GM21423 (cell line): ENCODE measurements around the gene FGF19.

Experiments used
- ATAC-seq: cut with Tn5 transposase; IDR thresholded peaks from one replicate; pipeline ENCODE4 v1.9.1; 2021; ENCODE audit warnings: mild to moderate bottlenecking, moderate library complexity; ENCODE audit not compliant: unreplicated experiment

The FGF19 gene

DNA sequence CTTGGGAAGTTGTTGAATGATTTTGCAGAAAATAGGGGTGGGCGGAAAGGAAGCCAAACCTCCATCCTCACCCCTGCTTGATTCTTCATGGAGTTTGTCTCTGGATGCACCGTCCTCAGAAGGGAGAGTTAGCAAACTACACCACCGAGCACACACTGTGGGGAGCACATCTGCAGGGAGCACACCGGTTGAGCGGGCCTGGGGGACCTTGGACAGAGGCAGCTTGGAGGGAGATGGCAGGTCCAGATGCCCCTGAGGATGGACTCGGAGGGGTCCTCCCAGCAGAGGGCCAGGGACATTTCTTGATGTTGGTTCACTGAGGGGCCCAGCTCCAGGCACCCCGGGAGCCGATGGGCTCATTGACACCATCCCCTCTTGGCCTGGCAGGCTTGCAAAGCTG is 15.1 kb upstream of the FGF19 start:
- no peak for ATAC-seq

- ATAC-seq = no peak
Observed at GRCh38 chr11:69718147-69718546, 14.3 kb upstream of the FGF19 start.

GRCh38 chr11:69716891-69717747 is 13.3 kb upstream of the FGF19 start:
- ATAC-seq = no peak

- no peak for ATAC-seq
Observed at GRCh38 chr11:69716099-69716498, 12.3 kb upstream of the FGF19 start.

DNA sequence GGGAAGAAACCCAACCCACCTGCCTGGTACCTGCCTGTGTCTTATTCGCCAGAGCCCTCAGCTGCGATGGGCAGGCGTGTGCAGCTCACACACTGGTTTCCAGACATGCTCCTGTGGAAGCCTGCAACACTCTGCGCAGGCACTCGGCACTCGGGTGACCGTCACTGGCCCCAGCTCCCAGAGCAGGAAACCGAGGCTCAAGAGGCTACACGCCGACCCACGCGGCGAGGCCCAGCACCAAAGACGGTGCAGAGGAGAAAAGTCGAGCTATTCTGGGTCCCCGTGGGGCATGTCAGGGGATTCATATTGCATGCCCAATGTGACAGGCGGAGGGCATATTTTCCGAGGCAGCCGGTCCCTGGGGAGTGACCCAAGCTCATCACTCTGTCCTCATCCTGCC is 11.6 kb upstream of the FGF19 start:
- no peak for ATAC-seq

DNA sequence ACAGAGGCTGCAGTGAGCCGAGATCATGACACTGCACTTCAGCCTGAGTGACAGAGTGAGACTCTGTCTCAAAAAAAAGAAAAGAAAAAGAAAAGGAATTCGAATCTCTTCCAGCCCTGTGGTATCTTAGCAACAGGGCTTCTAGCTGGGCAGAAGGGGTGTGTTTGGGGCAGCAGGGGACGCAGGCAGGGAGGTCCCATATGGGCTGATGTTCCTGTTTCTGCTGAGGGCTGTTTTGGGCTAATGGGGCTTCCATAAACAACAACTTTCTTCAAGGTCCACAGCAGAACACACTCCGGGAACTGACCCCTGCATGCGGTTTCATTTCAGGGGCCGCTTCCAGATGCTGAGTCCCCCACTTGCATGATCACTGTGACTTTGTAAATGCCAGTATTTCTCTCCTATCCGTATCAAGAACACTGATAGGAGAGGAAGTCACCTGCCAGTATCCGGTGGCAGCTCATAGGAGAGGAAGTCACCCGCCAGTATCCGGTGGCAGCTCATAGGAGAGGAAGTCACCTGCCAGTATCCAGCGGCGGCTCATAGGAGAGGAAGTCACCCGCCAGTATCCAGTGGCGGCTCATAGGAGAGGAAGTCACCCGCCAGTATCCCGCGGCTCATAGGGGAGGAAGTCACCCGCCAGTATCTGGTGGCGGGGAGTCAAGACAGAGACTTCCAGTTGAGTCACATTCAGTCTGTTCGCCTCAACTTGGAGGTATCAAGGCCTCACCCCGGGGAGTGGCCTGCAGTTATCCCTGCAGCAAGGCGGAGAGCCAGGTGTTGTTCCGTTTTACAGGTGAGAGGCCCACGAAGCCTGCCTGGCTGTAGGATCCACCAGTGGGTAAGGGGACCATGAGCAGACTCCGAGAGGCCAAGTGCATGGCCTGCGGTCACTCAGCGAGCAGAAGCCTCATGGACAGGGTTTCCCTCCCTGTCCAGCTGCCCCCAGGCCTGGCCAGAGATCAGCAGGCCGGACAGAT is 8.3 kb upstream of the FGF19 start:
- no peak for ATAC-seq

GRCh38 chr11:69708736-69709401 is 5.0 kb upstream of the FGF19 start:
- no peak for ATAC-seq

- no peak for ATAC-seq
Observed at GRCh38 chr11:69707176-69707575, 3.4 kb upstream of the FGF19 start.

GRCh38 chr11:69705901-69706787 is 2.3 kb upstream of the FGF19 start:
- ATAC-seq = no peak

- no peak for ATAC-seq
Observed at GRCh38 chr11:69705351-69705811, 1.6 kb upstream of the FGF19 start.

GRCh38 chr11:69704508-69705253 is 859 bp upstream of the FGF19 start:
- ATAC-seq = no peak

GRCh38 chr11:69703453-69703767 is 412 bp downstream of the FGF19 start:
- no peak for ATAC-seq

- ATAC-seq = no peak
Observed at GRCh38 chr11:69702769-69703452, 911 bp downstream of the FGF19 start.

DNA sequence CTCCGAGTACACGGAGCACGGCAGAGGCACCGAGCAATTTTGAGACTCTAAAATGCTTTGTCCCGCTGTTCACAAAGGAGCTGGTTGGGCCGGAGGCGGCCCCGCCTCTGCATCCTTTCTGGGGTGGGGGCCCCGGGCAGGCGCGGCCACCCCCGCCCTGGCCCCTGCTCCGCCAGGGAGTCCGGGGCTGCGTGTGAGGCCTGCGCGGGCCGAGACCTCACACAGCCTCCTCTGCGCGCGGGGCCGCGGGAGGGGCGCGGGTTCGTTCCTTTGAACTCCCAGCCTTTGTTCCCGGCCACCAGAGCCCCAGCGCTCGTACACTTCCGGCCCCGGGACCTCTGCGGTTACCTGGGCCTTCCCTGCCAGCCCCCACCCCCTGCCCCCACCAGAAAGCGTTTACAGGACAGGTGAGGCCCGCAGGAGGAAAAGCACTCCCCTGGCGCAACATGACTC is 1.6 kb downstream of the FGF19 start:
- ATAC-seq = no peak

GRCh38 chr11:69700278-69701140 is 3.3 kb downstream of the FGF19 start:
- no peak for ATAC-seq

GRCh38 chr11:69699213-69699612 is 4.6 kb downstream of the FGF19 start:
- ATAC-seq = no peak

GRCh38 chr11:69698362-69698761 is 5.5 kb downstream of the FGF19 start:
- no peak for ATAC-seq

GRCh38 chr11:69697861-69698260 is 6.0 kb downstream of the FGF19 start:
- ATAC-seq = no peak
